Thyroid gland (tissue), 4 donors: ENCODE measurements around the gene ZNF654. TPM values are rescaled to one million over a fixed set of nuclear protein-coding genes. Genes with fewer than 3 reads are reported as not detected.
"Not testable (repeated sequence)": the region's sequence is repeated elsewhere in the genome, so short reads cannot be mapped to it uniquely, and the experiment has no call there.

Experiments
- DNase-seq, 2 donors: peaks; one replicate each; pipeline ENCODE4 v3.0.0-alpha.2; 2019
- H3K27ac ChIP-seq, 3 donors: fragments of 200-600 bp; sonication (generic); 1 replicate in 2 of 3; 2 replicates in 1 of 3; pipeline ENCODE4 v1.5.1; 2016 to 2019; ENCODE audit warnings: mild to moderate bottlenecking in 1 of 3, moderate library complexity in 1 of 3
- H3K27me3 ChIP-seq: fragments of 200-600 bp; sonication (generic); one replicate; pipeline ENCODE4 v1.5.1; 2019
- H3K36me3 ChIP-seq, 2 donors: fragments of 200-600 bp; sonication (generic); one replicate each; pipeline ENCODE4 v1.5.1; 2016 to 2019
- H3K4me1 ChIP-seq, 2 donors: fragments of 200-600 bp; sonication (generic); one replicate each; pipeline ENCODE4 v1.5.1; 2017 to 2019
- H3K4me3 ChIP-seq, 3 donors: fragments of 200-600 bp; sonication (generic); replicated peaks in 1 of 3; 1 replicate in 2 of 3; 2 replicates in 1 of 3; pipeline ENCODE4 v1.5.1; 2016; ENCODE audit warnings: mild to moderate bottlenecking in 1 of 3
- H3K9me3 ChIP-seq: fragments of 200-600 bp; sonication (generic); one replicate; pipeline ENCODE4 v1.5.1; 2017
- POLR2A ChIP-seq, 2 donors: fragments of 450-650 bp; IDR thresholded peaks; one replicate each; pipeline ENCODE4 v1.6.1; 2017; ENCODE audit warnings: antibody characterized with exemption in 2 of 2, mild to moderate bottlenecking in 2 of 2, moderate library complexity in 1 of 2
- WGBS, 2 donors: methylation state at CpG; one replicate each; pipeline ENCODE4 v1.1.5; 2017; 5-methylcytosine and 5-hydroxymethylcytosine counted together
- intact Hi-C: fragments of 100-400 bp; cut with DNase I; formaldehyde crosslinking; loops from one replicate; pipeline ENCODE4 v1.15.1; 2023
- total RNA-seq, 4 donors: library from RNA; depleted of rRNA; stranded (reverse); fragments of >200 nt; gene quantifications; one replicate each; pipeline ENCODE4 v1.2.3, GENCODE V29; 2016
- TF ChIP-seq, protein P1 (sequence below), 6 experiments: fragments of 200-600 bp in 3 of 6; fragments of 450-650 bp in 3 of 6; sonication (generic) in 3 of 6; IDR thresholded peaks; one replicate each; pipeline ENCODE4 v1.5.1; 2016 to 2019; ENCODE audit warnings: antibody characterized with exemption in 6 of 6, mild to moderate bottlenecking in 2 of 6, inconsistent platforms in 1 of 6, moderate library complexity in 1 of 6

The ZNF654 gene
- total RNA-seq: 10 to 100 TPM; 14.0 to 28.8 (median 15.7) TPM

GRCh38 chr3:88058581-88059379 is at the start of gene ZNF654, which contains the start of gene CGGBP1:
Gene ZNF654 (plus strand): TSS chr3:88059255. CDS start chr3:88059320, 65 bp downstream.
Gene CGGBP1 (minus strand): TSS chr3:88059005. CDS start chr3:88055976, 3,029 bp downstream.
- intact Hi-C loops: no loop called here
- H3K4me1 ChIP-seq: peaks cover 23 to 29% of the 10 kb centered on the region in 2 donors
- peak; percentile 98 to 99 for DNase-seq
- H3K27ac ChIP-seq: peak within 1 kb of the TSS; percentile 85 to 95 (median 92)
- peak; percentile 64 to 91 for TF ChIP-seq POLR2A (IDR thresholded peaks at IDR 0.05)
- TF ChIP-seq, protein P1, sequence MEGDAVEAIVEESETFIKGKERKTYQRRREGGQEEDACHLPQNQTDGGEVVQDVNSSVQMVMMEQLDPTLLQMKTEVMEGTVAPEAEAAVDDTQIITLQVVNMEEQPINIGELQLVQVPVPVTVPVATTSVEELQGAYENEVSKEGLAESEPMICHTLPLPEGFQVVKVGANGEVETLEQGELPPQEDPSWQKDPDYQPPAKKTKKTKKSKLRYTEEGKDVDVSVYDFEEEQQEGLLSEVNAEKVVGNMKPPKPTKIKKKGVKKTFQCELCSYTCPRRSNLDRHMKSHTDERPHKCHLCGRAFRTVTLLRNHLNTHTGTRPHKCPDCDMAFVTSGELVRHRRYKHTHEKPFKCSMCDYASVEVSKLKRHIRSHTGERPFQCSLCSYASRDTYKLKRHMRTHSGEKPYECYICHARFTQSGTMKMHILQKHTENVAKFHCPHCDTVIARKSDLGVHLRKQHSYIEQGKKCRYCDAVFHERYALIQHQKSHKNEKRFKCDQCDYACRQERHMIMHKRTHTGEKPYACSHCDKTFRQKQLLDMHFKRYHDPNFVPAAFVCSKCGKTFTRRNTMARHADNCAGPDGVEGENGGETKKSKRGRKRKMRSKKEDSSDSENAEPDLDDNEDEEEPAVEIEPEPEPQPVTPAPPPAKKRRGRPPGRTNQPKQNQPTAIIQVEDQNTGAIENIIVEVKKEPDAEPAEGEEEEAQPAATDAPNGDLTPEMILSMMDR (IDR thresholded peaks at IDR 0.05): no peak
- H3K4me3 ChIP-seq: peak within 1 kb of the TSS; percentile 77 to 89 (median 78)
- H3K36me3 ChIP-seq: peaks cover 10 to 13% of the 10 kb centered on the region in 2 donors
- no peaks in the 10 kb centered on the region for H3K27me3 ChIP-seq
- H3K9me3 ChIP-seq: no peaks in the 10 kb centered on the region
- 0% methylated on average over 57 to 74 of the region's 76 CpGs for WGBS, 2 donors

DNA sequence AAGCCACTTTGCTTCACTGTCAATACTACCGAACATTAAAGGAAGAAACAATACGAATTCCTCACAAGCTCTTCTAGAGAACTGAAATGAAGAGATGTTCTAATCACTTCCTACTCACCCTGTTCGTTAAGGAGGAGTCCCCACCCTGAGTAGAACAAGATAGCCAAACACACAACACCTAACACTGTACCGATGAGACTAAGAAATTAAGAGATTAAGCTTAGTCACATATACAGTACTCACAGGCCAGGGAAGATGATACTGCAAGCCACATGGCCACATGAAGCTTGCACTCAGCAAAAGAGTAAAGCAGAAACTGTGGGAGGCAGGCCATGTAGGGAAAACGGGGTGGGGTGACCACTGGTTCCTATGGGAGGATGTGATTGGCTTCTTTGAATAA is 48.2 kb upstream of the ZNF654 start:
- intact Hi-C loops: no loop called here
- H3K27me3 ChIP-seq: no peaks in the 10 kb centered on the region
- no peak for TF ChIP-seq POLR2A (IDR thresholded peaks at IDR 0.05)
- TF ChIP-seq, protein P1 (IDR thresholded peaks at IDR 0.05): no peak
- no peak for DNase-seq
- no peaks in the 10 kb centered on the region for H3K36me3 ChIP-seq
- H3K4me1 ChIP-seq: no peaks in the 10 kb centered on the region
- H3K4me3 ChIP-seq: no peak overlapping the region
- H3K9me3 ChIP-seq: no peaks in the 10 kb centered on the region
- WGBS, 2 donors: 86 to 87% methylated on average over 5 of the region's 5 CpGs
- no peak overlapping the region for H3K27ac ChIP-seq

- Histone ChIP-seq H3K9me3 (no peaks in the 10 kb centered on the region), H3K4me1 (no peaks in the 10 kb centered on the region), H3K27ac (no peak overlapping the region), H3K36me3 (no peaks in the 10 kb centered on the region), H3K27me3 (no peaks in the 10 kb centered on the region), H3K4me3 (no peak overlapping the region)
- intact Hi-C loops: no loop called here
- WGBS, 2 donors: 51 to 58% methylated on average over 2 of the region's 2 CpGs
- no peak for DNase-seq
- no peak for TF ChIP-seq POLR2A (IDR thresholded peaks at IDR 0.05)
Measured at GRCh38 chr3:88013592-88013991, 45.5 kb upstream of the ZNF654 start.

DNA sequence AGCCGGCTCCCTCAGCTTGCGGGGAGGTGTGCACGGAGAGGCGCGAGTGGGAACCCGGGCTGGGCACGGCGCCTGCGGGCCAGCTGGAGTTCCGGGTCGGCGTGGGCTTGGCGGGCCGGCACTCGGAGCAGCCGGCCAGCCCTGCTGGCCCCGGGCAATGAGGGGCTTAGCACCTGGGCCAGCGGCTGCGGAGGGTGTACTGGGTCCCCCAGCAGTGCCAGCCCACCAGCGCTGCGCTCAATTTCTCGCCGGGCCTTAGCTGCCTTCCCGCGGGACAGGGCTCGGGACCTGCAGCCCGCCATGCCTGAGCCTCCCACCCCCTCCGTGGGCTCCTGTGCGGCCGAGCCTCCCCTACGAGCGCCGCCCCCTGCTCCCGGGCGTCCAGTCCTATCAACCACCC is 43.4 kb upstream of the ZNF654 start:
- 100% methylated on average over 9 to 11 of the region's 35 CpGs for WGBS, 2 donors

GRCh38 chr3:88019024-88019423 is 40.0 kb upstream of the ZNF654 start:
- Histone ChIP-seq H3K4me3 (no peak overlapping the region), H3K27ac (no peak overlapping the region), H3K9me3 (no peaks in the 10 kb centered on the region), H3K4me1 (no peaks in the 10 kb centered on the region), H3K36me3 (no peaks in the 10 kb centered on the region), H3K27me3 (no peaks in the 10 kb centered on the region)
- intact Hi-C loops: no loop called here
- TF ChIP-seq POLR2A (IDR thresholded peaks at IDR 0.05): no peak
- TF ChIP-seq, protein P1 (IDR thresholded peaks at IDR 0.05): no peak
- no peak for DNase-seq
- WGBS, 2 donors: 72 to 85% methylated on average over 2 of the region's 2 CpGs

More for the DNA sequence above, 43.4 kb upstream of the ZNF654 start:
- intact Hi-C loops, H3K4me1 ChIP-seq, H3K36me3 ChIP-seq, H3K4me3 ChIP-seq, H3K27me3 ChIP-seq, DNase-seq, H3K27ac ChIP-seq, H3K9me3 ChIP-seq: not testable (repeated sequence)

DNA sequence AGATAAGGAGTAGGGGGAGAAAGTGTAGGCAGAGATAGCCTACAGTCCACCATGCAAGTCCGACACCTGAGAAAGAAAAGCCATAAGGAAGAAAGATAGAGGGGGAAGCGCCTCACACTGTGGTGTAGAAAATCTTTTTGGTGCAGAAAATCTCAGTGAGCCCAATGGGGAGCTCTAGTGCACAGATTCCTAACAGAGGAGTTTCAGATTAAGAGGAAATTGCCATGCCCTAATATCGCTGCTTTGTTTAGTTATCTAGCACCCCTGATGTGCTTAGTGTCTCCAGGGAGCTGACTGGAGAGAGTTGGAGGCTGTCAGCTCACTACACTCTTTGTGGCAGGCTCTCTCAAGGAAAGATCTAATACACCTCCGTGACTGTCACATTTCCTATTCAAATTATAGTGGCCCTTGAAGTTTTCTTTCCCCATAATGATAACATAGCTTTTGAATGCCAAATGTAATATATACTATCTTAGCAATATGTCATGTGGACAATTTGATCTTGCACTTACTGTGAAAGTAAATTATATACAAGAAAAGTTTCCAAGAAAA is 34.0 kb upstream of the ZNF654 start:
- Histone ChIP-seq H3K9me3 (no peaks in the 10 kb centered on the region), H3K4me1 (no peaks in the 10 kb centered on the region), H3K27me3 (no peaks in the 10 kb centered on the region), H3K36me3 (no peaks in the 10 kb centered on the region), H3K27ac (no peak overlapping the region), H3K4me3 (no peak overlapping the region)
- intact Hi-C loops: no loop called here
- no peak for DNase-seq
- TF ChIP-seq, protein P1 (IDR thresholded peaks at IDR 0.05): no peak
- TF ChIP-seq POLR2A (IDR thresholded peaks at IDR 0.05): no peak
- WGBS, 2 donors: 77 to 80% methylated on average over 4 of the region's 4 CpGs
